Tibial nerve (tissue), 3 donors: ENCODE data around the gene TPGS1.

Experiments used
- POLR2A ChIP-seq, 2 donors: fragments of 450-650 bp; IDR thresholded peaks; one replicate each; pipeline ENCODE4 v1.6.1; 2017; ENCODE audit warnings: antibody characterized with exemption in 2 of 2, mild to moderate bottlenecking in 2 of 2, moderate library complexity in 2 of 2
- TF ChIP-seq, protein P1 (sequence below), 5 experiments: fragments of 200-600 bp in 3 of 5; fragments of 450-650 bp in 2 of 5; sonication (generic) in 3 of 5; IDR thresholded peaks; one replicate each; pipeline ENCODE4 v1.5.1; 2016 to 2019; ENCODE audit warnings: antibody characterized with exemption in 5 of 5, mild to moderate bottlenecking in 3 of 5, moderate library complexity in 2 of 5

DNA sequence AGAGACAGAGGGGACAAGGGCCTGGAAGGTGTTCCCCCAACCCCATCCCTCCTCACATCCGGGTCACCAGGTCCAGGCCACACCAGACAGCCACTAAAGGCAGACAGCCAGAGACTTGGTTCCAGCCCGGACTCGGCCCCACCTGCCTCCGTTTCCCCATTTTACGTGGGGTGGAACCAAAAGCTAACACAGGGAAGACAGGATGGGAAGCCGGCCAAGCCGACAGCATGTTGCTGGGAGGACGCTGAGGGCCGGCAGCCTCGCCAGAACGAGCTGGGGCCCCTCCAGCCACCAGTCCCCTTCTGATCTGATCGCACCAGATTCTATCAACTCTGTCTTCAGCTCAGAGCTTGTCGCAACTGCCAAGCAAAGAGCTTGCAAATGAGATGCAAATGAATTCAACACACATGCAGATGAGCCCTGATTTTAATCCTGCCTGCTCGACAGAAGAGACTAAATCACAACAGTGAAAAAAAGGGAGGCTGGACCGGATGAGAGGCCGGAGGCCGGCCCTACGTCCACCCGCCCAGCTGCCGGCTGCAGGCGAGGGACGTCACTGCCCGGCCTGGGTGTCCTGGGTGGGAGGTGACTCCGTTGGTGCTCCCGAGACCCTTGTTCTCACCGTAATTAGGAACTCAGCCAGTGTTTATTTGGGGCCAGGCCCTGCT, 28.9 kb upstream of the TPGS1 start:
- TF ChIP-seq POLR2A (IDR thresholded peaks at IDR 0.05): no peak
- TF ChIP-seq, protein P1, sequence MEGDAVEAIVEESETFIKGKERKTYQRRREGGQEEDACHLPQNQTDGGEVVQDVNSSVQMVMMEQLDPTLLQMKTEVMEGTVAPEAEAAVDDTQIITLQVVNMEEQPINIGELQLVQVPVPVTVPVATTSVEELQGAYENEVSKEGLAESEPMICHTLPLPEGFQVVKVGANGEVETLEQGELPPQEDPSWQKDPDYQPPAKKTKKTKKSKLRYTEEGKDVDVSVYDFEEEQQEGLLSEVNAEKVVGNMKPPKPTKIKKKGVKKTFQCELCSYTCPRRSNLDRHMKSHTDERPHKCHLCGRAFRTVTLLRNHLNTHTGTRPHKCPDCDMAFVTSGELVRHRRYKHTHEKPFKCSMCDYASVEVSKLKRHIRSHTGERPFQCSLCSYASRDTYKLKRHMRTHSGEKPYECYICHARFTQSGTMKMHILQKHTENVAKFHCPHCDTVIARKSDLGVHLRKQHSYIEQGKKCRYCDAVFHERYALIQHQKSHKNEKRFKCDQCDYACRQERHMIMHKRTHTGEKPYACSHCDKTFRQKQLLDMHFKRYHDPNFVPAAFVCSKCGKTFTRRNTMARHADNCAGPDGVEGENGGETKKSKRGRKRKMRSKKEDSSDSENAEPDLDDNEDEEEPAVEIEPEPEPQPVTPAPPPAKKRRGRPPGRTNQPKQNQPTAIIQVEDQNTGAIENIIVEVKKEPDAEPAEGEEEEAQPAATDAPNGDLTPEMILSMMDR (IDR thresholded peaks at IDR 0.05): no peak
